Astrocyte of the hippocampus (primary cell): ENCODE measurements around the gene EIF4ENIF1.
"Not testable (repeated sequence)": the region's sequence is repeated elsewhere in the genome, so short reads cannot be mapped to it uniquely, and the experiment has no call there.

ENCODE experiments used
- DNase-seq: peaks from one replicate; pipeline ENCODE4 v3.0.0; 2011; ENCODE audit warnings: low read depth, low spot score

Gene EIF4ENIF1

DNA sequence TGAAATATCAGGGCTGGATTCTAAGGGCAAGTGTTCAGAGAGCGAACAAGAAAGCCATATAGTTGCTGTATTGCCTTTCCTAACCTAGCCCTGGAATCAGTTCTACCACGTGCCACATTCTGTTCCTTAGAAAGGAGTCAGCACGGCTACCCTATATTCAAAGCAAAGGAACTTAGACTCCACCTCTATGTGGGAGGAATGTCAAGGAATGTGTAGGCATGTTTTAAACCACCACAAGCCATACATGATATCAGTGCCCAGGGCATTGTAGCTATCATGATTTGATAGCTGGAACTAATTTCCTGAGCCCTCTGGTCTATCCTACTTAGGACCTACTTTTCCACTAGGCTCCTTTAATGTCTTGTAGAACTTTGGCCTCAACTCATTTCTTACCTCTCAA lies 2.5 kb upstream of the EIF4ENIF1 start:
- DNase-seq, result no peak

DNA sequence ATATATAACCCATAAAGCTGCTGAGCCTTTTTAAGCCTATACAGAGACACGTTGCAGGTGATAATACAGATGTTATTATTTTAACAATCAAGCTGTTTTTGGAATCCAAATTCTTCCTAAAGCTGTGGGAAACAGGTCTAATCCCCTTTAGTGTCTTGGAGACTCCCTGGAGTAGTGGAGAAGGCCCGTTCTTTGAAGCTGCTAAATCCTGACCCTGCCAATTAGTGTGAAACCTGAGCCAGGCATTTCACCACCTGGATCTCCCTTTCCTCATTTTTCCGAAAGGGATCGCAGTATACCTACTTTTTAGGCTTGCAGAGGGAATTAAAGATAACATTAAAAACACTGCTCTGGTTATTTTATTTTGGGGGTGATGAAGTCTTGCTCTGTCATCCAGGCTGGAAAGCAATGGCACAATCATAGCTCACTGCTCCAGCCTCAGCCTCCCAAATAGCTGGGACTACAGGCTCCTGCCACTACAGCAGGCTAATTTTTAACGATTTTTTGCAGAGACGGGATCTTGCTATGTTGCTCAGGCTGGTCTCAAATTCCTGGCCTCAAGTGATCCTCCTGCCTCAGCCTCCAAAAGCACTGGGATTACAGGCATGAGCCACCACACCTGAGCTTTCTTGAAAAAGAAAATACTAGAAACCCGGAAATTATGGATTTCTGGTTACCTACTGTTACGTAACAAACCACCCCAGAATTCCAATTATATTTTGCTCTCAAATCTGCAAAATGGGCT lies 1.7 kb upstream of the EIF4ENIF1 start:
- no peak for DNase-seq

DNA sequence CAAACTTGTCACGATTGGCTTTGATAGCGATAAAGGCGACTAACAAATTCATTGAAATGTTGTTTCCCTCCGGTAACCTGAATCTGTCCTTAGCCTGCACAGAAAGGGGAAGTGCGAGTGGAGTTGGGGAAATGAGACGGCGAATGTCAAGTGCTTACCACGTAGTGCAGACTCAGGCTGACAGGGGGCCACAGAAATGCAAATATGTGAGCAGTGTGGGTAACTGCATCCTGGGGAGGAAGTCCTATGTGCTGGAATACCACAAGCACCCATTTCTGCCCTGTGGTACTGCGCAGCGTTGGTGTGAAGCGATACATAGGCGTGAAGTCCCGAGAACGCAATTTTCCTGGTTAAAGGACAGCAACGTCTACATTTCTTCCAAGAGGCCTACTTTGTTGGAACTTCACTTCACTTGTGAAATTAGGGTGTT lies 869 bp upstream of the EIF4ENIF1 start:
- peak; percentile 75 for DNase-seq

DNA sequence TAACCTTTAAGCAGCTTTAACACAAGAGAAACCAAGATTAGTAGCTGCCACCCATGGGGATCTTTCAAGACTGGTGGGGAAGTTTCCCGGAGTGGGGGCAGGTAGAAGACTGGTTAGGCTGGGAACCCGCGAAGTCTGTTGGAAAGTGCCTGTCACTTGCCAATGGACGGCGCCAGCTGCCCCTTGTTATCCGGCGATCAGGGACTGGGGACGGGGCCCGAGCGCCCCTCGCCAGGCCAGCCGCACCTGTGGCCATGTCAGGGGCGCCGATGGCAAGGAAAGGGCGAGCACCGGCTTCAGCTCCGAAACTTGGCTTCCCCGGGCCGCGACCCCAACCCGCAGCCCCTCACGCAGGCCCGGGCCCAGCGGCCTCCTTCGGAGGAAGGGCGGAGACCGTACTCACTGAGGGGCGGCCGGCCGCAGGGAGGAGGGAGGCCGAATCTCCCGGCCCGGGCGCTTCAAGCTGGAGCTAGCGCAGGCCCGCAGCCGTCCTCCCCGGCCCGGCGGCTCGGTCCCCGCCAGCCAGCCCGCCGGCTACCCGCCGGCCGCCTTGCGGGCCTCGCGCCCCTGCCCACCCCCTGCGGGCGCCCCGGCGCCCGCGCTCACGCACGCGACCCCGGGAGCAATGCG lies 539 bp downstream of the EIF4ENIF1 start:
- peak; percentile 71 for DNase-seq

DNA sequence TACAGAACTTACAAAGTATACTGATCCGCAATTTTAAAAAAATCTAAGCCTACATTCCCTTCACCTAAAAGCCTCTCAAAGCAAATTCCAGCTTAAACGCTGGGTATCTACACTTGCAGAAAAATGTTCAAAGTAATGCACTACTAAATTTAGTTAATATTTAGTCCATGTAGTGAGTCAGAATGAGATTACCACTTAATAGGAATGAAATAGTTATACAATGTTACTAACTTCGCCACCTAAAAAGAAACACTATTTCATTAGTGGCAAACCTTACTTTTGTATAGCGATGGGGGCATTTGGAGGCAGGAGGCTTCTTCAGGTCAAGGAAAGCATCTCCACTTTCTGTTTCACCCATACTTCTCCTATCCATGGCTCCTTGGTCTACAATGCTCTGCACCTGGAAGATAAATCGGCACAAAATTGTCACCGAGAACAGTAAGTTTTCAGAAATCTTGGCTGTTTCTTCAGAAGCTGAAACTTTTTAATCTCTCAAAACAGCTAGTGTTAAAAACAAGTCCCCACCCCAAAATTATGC lies 1.2 kb downstream of the EIF4ENIF1 start:
- no peak for DNase-seq

DNA sequence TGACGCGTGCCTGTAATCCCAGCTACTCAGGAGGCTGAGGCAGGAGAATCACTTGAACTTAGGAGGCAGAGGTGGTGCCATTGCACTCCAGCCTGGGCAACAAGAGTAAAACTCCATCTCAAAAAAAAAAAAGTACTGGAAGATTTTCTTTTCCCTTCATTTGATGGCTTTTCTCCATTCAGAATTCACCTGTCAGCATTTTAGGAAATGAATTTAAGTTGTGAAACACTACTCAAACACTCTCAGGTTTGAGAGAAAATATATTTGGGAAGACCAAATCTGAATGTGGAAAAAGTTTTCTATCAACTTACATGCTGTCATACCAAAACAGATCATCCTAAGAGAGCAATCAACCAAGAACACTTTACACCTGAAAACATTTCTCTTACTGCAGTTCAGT lies 2.7 kb downstream of the EIF4ENIF1 start:
- DNase-seq, result no peak

DNA sequence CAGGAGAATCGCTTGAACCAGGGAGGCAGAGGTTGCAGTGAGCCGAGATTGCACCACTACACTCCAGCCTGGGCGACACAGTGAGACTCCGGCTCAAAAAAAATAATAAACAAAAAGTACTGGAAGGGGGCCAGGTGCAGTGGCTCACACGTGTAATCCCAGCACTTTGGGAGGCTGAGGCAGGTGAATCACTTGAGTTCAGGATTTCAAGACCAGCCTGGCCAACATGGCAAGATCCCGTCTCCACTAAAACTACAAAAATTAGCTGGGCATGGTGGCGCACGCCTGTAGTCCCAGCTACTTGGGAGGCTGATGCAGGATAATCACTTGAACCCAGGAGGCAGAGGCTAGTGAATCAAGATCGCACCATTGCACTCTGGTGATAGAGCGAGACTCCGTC lies 3.3 kb downstream of the EIF4ENIF1 start:
- not testable (repeated sequence) for DNase-seq

DNA sequence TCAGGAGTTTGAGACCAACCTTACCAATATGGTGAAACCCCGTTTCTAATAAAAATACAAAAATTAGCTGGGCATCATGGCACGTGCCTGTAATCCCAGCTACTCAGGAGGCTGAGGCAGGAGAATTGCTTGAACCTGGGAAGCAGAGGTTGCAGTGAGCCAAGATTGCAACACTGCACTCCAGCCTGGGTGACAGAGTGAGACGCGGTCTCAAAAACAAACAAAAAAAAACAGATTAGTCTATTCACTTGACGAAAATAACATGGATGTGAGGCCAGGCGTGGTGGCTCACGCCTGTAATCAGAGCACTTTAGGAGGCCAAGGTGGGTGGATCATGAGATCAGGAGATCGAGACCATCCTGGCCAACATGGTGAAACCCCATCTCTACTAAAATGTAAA lies 7.2 kb downstream of the EIF4ENIF1 start:
- DNase-seq, result not testable (repeated sequence)

DNA sequence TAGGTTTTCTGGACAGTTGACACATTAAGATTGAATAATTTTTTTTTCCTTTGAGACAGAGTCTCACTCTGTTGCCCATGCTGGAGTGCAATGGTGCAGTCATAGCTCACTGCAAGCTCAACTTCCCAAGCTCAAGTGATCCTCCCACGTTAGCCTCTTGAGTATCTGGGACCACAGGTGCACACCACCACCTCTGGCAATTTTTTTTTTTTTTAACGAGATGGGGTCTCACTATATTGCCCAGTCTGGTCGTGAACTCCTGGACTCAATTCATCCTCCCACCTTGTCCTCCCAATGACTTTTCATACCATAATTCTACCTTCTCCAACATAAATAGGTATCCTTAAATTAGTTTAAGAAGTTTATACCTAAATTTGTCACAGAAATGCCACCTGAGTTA lies 8.5 kb downstream of the EIF4ENIF1 start:
- no peak for DNase-seq

DNA sequence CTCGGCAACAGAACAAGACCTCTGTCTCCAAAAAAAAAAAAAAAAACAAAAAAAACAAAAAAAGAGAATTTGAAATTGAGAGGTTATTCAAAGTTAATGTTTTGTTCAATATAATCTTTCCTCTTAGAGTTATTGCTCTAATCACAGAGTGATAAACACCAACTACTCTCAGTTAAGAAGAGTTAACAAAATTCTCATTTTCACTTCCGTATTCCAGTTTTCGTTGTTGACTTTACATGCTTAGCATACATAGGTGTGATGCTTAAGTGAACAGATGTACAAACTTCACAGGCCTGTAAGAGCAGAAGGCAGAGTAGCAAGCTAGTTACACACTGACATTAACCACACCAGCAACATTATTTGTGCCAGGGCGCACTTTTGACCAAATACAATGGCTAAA lies 12.3 kb downstream of the EIF4ENIF1 start:
- DNase-seq, result no peak

DNA sequence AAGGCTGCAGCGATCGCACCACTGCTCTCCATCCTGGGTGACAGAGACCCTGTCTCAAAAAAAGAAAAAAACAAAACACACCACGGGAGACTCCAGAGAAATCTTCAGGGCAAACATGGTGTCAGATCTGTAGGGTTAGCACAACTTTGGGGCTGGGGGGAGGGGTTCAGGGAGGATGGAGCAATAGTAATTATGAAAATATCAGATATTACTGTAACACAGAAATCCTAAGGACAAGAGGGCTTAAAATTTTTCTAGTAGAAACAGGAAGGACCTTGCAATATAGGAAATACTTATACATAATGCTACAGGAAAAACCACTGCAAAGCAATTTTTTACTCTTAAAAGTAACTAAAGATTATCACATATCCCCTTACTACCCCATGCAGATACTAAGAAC lies 13.8 kb downstream of the EIF4ENIF1 start:
- DNase-seq, result no peak

DNA sequence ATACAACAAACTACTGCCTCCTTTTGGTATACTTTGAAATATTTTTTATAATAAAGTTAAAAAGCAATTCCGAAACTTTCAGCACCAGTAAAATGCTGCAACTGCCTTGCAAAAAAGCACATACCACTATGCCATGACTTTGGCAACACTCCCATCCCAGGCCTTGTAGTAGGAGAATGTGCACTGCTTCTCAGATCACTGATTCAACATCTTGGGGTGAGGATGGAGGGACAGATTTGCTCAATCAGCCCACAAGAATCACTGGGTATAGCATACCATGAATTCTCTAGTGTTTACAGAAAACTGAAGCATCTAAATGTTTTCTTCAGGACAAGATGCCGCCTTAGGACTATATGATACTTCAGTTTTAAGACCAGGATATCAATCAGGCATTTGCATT lies 14.9 kb downstream of the EIF4ENIF1 start:
- peak; percentile 87 for DNase-seq

DNA sequence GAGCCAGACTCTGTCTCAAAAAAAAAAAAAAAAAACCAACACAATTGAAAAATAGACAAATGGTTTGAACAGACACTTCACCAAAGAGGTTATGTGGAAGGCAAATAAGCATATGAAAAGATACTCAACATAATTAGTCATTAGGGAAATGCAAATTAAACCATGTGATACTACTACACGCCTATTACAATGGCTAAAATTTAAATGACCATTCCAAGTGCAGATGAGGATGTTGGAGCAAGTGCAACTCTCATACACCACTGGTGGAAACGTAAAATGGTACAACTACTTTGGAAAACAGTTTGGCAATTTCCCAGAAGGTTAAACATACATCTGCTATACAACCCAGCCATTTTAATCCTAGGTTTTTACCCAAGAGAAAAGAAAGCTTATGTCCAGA lies 24.3 kb downstream of the EIF4ENIF1 start:
- DNase-seq, result no peak

DNA sequence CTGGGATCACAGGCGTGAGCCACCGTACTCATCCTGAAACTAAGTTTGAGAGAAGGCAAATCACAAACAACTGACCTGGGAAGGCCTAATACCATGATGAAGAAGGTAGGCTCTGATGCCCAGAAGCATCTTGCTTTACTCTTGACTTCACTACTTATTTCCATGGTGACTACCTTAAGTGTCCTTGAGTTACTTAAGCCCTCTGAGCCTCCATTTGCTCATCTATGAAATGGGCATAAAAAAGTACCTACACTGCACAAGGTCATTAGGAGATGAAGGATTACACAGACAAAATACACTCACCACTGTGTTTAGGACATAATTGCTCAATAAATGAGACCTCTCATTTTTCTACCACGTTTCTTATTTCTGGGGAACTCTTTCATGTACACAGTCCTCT lies 27.9 kb downstream of the EIF4ENIF1 start:
- DNase-seq, result no peak

DNA sequence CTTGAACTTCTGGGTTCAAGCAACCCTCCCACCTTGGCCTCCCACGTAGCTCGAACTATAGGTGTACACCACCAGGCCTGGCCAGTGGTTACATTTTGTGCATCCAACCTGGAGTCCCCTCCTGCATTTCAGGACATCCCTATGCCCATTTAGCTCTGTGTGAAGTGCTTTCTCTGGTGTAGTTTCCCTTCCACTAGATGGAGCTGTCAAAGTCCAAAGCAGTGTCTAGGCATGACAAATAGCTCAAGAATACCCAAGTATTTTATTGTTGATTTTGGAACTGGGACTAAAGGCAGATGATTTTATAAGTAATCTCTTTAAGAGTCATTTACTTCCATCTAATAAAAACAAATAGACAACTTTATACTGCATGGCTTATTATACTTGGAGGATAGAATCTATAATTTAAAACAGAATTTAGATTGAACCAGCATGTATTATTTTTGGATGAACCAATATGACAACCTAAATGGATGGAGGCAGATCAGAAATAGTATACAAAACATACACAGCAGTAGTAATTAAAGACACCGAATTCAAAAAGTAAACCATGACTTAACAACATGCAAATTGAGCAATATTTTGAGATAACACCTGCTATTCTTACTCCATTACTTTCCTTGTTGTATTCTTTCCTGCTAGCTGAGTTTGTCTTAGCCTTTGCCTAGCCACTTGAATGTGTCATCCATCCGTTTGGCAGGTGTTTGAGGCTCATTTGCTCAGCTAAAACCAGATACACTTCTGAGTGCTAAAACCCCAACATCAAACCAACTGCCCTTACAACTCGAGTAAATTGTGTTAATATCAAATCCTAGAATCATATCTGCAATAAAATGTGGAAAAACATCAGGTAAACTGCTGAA lies 37.7 kb downstream of the EIF4ENIF1 start:
- peak; percentile 65 for DNase-seq

DNA sequence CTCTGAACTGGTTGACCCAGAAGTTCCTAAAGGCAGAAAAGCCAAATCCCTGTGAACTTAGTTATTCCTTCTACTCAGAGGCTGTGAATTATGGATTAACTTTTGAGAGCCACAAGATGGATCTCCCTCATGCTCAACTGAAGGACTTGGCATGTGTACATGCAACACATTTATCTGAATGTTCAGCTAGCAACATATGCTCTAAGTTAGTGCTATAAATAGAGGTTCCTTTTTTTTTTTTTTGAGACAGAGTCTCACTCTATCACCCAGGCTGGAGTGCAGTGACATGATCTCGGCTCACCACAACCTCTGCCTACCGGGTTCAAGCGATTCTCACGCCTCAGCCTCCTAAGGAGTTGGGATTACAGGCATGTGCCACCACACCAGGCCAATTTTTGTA lies 40.1 kb downstream of the EIF4ENIF1 start:
- DNase-seq, result no peak

DNA sequence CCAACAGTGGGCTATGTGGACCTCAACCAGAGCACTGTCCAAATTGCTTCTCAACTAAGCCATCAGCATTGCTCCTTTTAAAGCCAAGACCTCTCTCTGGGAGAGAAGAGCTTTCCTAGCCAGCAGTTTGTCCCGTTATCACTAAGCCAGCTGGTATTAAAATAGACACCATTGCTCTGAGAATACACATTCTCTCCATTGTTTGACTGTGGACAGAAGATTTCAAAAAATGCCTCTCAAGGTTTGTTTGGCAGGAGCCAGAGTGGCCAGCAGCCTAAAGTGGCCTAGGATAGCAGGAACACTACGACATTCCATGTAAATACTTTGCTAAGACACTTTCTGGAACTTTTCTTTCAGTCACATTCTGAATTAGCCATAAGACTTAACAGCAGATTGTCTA lies 41.3 kb downstream of the EIF4ENIF1 start:
- peak; percentile 20 for DNase-seq

DNA sequence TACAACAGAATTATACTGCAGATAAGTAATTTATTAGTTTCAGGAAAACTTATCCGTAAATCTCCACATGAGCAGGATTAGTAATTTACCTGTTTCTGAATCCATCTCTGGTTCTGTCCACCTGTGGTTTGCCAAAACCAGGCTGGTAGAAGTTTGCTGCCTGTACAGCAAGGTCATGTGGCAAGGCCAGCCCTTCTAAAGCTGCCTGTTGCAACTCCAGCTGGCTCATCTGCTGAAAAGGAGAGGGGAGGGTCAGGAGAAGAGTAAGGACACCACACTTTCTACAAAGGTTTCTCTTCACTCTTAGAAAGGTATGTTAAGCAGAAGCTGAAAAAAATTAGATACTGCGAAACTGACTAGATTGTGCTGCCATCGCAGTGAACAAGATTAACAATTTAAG lies 42.3 kb downstream of the EIF4ENIF1 start:
- no peak for DNase-seq

DNA sequence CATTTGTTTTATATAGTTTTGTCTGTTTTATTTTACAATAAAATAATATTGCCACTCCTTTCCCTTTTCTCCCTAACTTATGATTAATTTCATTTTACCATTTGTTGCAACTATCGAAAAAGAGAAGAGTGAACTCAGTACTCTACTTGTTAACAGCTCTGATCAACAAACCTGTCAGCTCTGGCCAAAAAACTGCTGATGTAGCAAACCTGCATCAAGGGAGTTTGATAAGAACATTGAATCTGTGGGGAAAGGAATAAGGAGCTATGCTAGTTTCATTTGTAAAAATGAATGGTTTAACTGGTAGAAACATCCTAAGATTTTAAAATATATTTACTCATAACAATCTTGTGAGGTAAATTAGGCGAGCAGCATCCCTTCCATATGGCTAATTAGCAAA lies 42.9 kb downstream of the EIF4ENIF1 start:
- no peak for DNase-seq

DNA sequence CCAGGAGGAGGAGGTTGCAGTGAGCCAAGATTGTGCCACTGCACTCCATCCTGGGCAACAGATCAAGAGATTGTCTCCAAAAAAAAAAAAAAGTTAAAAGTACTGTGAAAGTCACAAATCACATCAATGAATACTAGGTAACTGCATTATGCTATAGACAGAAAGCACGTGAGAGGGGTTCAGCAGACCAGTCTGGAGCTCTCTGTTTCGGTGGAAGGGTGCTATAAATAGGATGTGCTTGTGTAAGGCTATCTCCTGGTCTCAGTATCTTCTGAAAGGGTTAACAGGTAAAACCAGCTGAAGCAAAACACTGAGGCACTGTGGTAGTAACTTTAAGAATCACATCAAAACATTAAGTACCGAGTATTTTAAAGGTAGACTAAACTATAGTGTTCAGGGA lies 43.4 kb downstream of the EIF4ENIF1 start:
- no peak for DNase-seq

DNA sequence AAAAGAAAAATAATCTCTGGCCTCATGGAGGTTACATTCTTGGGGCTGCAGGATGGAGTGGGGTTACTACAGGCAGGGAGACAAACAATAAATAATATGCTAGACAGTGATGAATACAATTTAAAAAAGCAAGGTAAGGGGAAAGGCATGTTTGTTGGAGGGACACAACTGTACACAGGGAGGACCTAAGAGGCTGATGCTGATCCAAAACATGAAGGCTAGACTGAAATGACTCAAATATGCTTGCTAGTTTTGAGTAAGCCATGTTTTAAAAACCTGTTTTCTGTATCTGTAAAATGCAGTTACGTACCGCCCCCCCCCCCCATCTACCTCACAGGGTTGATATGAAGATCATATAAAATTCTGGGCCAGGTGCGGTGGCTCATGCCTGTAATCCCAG lies 44.0 kb downstream of the EIF4ENIF1 start:
- no peak for DNase-seq

DNA sequence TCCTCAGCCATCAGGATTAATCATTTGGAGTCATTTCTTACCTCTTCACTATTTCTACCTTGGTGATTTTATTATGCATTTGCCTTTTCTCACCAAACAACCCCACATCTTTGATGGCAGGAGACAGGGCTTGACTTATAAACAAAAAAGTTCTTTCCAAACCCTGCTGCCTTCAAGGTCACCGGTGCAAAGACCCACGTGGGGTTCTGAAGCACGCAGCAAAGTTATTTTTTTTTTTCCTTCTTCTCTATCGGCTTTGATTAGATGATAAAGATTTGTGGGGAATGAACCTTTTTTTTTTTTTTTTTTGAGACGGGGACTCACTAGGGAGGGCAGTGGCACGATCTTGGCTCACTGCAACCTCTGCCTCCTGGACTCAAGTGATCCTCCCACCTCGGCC lies 46.1 kb downstream of the EIF4ENIF1 start:
- no peak for DNase-seq
